Ascending aorta (tissue), 2 donors: ENCODE results near the gene CERS3. TPM values are rescaled to one million over a fixed set of nuclear protein-coding genes. Genes with fewer than 3 reads are reported as not detected.
A peak's percentile ranks its signal among the peaks of the same experiment; 100 is the strongest.

Experiments
- DNase-seq, 2 donors: peaks; one replicate each; pipeline ENCODE4 v3.0.0-alpha.2; 2019; ENCODE audit warnings: low spot score in 2 of 2
- H3K27ac ChIP-seq, 2 donors: fragments of 200-600 bp; sonication (generic); one replicate each; pipeline ENCODE4 v1.5.1; 2016 to 2017; ENCODE audit warnings: mild to moderate bottlenecking in 1 of 2
- H3K27me3 ChIP-seq: fragments of 200-600 bp; sonication (generic); one replicate; pipeline ENCODE4 v1.5.1; 2017
- H3K36me3 ChIP-seq, 2 donors: fragments of 200-600 bp; sonication (generic); one replicate each; pipeline ENCODE4 v1.5.1; 2016
- H3K4me1 ChIP-seq, 2 donors: fragments of 200-600 bp; sonication (generic); one replicate each; pipeline ENCODE4 v1.5.1; 2016 to 2017; ENCODE audit warnings: mild to moderate bottlenecking in 1 of 2
- H3K4me3 ChIP-seq, 2 donors: fragments of 200-600 bp; sonication (generic); one replicate each; pipeline ENCODE4 v1.5.1; 2016 to 2017; ENCODE audit warnings: mild to moderate bottlenecking in 1 of 2
- H3K9me3 ChIP-seq, 2 donors: fragments of 200-600 bp; sonication (generic); one replicate each; pipeline ENCODE4 v1.5.1; 2016
- intact Hi-C: fragments of 100-400 bp; cut with DNase I; formaldehyde crosslinking; loops from one replicate; pipeline ENCODE4 v1.15.1; 2023
- total RNA-seq: library from RNA; depleted of rRNA; stranded (reverse); fragments of >200 nt; gene quantifications from one replicate; pipeline ENCODE4 v1.1.0, GENCODE V29; 2016
- TF ChIP-seq, protein P1 (sequence below), 3 experiments: fragments of 200-600 bp in 2 of 3; fragments of 450-650 bp in 1 of 3; sonication (generic) in 2 of 3; IDR thresholded peaks; one replicate each; pipeline ENCODE4 v1.5.1; 2016 to 2019; ENCODE audit warnings: antibody characterized with exemption in 3 of 3, mild to moderate bottlenecking in 1 of 3, moderate library complexity in 1 of 3

Gene CERS3
- total RNA-seq, 1 donor from 2014 or later: not detected

DNA sequence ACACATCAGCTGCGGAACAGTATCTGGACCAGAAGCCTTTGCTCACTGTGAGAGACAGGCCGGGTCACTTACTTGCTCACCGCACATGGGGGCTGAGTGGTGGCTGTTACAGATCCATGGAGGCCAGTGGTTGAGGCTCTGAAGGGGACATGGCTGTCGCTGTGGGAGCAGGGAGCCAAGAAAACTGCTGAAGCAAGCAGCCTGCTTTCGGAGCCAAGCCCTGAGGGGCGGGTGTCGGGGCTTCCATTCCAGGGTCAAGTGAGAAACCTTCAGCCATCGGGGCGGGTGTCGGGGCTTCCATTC lies 144.7 kb downstream of the CERS3 start:
- no peak overlapping the region for H3K4me3 ChIP-seq
- peaks cover 7 to 24% of the 10 kb centered on the region in 2 donors for H3K36me3 ChIP-seq
- H3K27me3 ChIP-seq: no peaks in the 10 kb centered on the region
- no peak for DNase-seq
- intact Hi-C loops: no loop called here
- no peak overlapping the region for H3K27ac ChIP-seq
- TF ChIP-seq, protein P1, sequence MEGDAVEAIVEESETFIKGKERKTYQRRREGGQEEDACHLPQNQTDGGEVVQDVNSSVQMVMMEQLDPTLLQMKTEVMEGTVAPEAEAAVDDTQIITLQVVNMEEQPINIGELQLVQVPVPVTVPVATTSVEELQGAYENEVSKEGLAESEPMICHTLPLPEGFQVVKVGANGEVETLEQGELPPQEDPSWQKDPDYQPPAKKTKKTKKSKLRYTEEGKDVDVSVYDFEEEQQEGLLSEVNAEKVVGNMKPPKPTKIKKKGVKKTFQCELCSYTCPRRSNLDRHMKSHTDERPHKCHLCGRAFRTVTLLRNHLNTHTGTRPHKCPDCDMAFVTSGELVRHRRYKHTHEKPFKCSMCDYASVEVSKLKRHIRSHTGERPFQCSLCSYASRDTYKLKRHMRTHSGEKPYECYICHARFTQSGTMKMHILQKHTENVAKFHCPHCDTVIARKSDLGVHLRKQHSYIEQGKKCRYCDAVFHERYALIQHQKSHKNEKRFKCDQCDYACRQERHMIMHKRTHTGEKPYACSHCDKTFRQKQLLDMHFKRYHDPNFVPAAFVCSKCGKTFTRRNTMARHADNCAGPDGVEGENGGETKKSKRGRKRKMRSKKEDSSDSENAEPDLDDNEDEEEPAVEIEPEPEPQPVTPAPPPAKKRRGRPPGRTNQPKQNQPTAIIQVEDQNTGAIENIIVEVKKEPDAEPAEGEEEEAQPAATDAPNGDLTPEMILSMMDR (IDR thresholded peaks at IDR 0.05): no peak
- peaks cover 13 to 39% of the 10 kb centered on the region in 2 donors for H3K9me3 ChIP-seq
- H3K4me1 ChIP-seq: no peaks in the 10 kb centered on the region

DNA sequence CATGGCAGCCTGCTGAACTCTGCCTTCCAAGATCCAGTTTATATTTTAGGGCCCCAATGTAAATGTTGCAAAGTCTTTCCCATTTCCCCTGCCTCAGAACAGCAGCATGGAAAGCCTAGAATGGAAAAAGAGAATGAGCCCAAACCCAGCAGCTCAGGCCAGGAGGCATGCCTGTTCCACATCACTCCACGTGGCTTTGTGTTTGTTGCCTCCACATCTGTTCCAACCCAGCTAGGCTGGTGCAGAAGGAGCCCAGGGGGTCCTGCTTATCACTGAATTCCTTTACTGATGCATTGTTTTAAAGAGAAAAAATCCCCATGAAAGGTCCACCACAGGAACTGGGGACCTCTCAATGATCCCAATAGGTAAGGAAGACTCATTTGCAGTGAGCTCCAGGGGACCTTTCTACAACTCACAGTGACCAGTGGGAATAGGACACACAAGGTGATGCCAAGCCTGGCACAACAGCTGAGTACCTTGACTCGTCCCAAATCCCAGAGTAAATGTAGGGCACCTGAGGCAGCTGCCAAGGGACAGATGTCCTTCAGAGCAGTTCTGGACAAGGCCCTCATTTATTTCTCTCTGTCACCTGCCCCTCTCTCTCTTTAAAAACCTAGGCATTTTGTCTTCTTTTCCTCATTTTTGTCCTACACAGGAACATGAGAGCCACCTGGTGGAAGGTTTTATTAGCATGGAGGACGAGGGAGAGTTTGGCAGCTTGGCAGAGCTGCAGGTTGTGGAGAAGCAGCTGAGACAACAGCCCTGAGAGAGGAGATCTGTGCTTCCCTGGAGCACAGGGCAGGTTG lies 145.2 kb downstream of the CERS3 start:
- TF ChIP-seq, protein P1 (IDR thresholded peaks at IDR 0.05): peak in 2 of 3 experiments; percentile 4 to 39
- no peak for DNase-seq
- no peaks in the 10 kb centered on the region for H3K27me3 ChIP-seq
- peaks cover 13 to 36% of the 10 kb centered on the region in 2 donors for H3K9me3 ChIP-seq
- intact Hi-C loops: loop anchor here (1.0 kb wide), 1 partner anchor 34 kb away; no protein-coding TSS in a partner anchor
- peaks cover 7 to 24% of the 10 kb centered on the region in 2 donors for H3K36me3 ChIP-seq
- H3K27ac ChIP-seq: no peak overlapping the region
- no peak overlapping the region for H3K4me3 ChIP-seq
- no peaks in the 10 kb centered on the region for H3K4me1 ChIP-seq

DNA sequence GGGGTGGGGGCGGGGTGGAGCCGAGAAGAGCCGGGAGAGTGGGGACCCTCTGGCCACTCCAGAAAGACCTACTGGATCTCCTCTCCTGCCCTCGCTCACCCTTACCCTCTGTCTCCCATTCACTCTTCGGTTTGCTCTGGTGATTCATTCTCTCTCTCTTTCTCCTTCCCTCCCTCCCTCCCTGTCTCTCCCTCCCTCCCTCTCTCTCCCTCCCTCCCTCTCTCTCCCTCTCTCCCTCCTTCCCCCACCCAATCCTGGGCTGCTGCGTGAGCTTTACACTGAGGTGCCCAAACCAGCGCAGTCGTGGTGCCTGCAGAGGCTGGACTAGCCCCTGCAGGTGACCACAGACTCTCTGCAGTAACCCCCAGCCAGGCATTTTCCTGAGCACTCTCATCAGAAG lies 154.8 kb downstream of the CERS3 start:
- Histone ChIP-seq H3K27me3 (no peaks in the 10 kb centered on the region), H3K9me3 (peaks cover 0 to 13% of the 10 kb centered on the region in 2 donors), H3K36me3 (no peaks in the 10 kb centered on the region), H3K27ac (no peak overlapping the region), H3K4me3 (peak overlapping the region; percentile 63 to 68), H3K4me1 (no peaks in the 10 kb centered on the region)
- TF ChIP-seq, protein P1 (IDR thresholded peaks at IDR 0.05): no peak
- intact Hi-C loops: no loop called here
- no peak for DNase-seq

GRCh38 chr15:100373120-100373896 lies 155.4 kb downstream of the CERS3 start:
- Histone ChIP-seq H3K36me3 (no peaks in the 10 kb centered on the region), H3K4me3 (peak overlapping the region; percentile 63 to 68), H3K9me3 (peaks cover 0 to 13% of the 10 kb centered on the region in 2 donors), H3K27me3 (no peaks in the 10 kb centered on the region), H3K4me1 (no peaks in the 10 kb centered on the region), H3K27ac (peak overlapping the region; percentile 35 to 65)
- TF ChIP-seq, protein P1 (IDR thresholded peaks at IDR 0.05): no peak
- no peak for DNase-seq
- intact Hi-C loops: no loop called here

DNA sequence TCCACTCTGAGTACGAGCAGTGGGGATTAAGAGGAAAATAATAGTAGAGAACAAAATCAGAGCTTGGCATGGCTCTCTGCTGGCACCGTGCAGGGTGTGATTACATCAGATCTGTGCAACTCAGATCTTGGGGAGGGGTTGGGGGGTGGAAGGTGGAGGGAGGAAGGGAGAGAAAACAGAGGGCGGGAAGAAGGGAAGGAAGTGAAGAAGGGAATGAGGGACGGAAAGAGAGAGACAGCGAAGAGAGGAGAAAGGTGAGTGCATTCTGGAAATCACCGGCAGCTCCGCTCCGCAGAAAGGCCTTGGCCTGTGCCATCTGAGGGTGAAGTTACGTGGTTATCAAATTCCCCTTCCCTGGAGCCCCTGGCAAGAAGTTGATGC lies 156.0 kb downstream of the CERS3 start:
- intact Hi-C loops: loop anchor here (1.0 kb wide), 1 partner anchor 22 kb away; no protein-coding TSS in a partner anchor
- no peaks in the 10 kb centered on the region for H3K36me3 ChIP-seq
- no peaks in the 10 kb centered on the region for H3K27me3 ChIP-seq
- H3K4me3 ChIP-seq: peak overlapping the region; percentile 63 to 68
- H3K27ac ChIP-seq: peak overlapping the region; percentile 35 to 65
- no peak for DNase-seq
- TF ChIP-seq, protein P1 (IDR thresholded peaks at IDR 0.05): no peak
- H3K9me3 ChIP-seq: peaks cover 0 to 13% of the 10 kb centered on the region in 2 donors
- no peaks in the 10 kb centered on the region for H3K4me1 ChIP-seq
